ENCODE measurements around the gene CDC42BPB.

DNA sequence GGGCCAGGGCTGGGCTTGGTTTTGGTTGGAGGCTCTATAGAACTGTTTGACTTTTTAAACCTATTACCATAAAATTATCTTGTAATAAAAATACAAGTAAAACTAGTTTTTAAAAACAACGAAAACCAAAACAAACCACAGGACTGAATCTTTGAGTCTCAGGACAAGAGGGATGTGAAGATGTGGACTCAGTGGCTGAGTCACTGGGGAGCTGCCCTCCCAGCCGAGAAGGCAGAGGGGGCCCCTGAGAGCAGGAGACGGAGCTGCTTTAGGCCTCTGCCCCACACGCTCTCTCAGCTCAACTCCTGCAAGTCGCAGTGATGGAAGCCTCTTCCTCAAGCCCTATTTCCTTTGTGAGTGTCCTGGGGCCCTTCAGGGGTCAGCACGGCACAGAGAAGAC is 59.0 kb downstream of the CDC42BPB start:
- TF ChIP-seq, protein P1, sequence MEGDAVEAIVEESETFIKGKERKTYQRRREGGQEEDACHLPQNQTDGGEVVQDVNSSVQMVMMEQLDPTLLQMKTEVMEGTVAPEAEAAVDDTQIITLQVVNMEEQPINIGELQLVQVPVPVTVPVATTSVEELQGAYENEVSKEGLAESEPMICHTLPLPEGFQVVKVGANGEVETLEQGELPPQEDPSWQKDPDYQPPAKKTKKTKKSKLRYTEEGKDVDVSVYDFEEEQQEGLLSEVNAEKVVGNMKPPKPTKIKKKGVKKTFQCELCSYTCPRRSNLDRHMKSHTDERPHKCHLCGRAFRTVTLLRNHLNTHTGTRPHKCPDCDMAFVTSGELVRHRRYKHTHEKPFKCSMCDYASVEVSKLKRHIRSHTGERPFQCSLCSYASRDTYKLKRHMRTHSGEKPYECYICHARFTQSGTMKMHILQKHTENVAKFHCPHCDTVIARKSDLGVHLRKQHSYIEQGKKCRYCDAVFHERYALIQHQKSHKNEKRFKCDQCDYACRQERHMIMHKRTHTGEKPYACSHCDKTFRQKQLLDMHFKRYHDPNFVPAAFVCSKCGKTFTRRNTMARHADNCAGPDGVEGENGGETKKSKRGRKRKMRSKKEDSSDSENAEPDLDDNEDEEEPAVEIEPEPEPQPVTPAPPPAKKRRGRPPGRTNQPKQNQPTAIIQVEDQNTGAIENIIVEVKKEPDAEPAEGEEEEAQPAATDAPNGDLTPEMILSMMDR (IDR thresholded peaks at IDR 0.05), result no peak
- TF ChIP-seq POLR2A (IDR thresholded peaks at IDR 0.05), result no peak
